ENCODE results near the gene OGG1. TPM values are rescaled to one million over a fixed set of nuclear protein-coding genes. Genes with fewer than 3 reads are reported as not detected.
"Not testable (repeated sequence)": the region's sequence is repeated elsewhere in the genome, so short reads cannot be mapped to it uniquely, and the experiment has no call there.

Gene OGG1
- total RNA-seq, 1 experiment from 2014 or later: 21.7 TPM

DNA sequence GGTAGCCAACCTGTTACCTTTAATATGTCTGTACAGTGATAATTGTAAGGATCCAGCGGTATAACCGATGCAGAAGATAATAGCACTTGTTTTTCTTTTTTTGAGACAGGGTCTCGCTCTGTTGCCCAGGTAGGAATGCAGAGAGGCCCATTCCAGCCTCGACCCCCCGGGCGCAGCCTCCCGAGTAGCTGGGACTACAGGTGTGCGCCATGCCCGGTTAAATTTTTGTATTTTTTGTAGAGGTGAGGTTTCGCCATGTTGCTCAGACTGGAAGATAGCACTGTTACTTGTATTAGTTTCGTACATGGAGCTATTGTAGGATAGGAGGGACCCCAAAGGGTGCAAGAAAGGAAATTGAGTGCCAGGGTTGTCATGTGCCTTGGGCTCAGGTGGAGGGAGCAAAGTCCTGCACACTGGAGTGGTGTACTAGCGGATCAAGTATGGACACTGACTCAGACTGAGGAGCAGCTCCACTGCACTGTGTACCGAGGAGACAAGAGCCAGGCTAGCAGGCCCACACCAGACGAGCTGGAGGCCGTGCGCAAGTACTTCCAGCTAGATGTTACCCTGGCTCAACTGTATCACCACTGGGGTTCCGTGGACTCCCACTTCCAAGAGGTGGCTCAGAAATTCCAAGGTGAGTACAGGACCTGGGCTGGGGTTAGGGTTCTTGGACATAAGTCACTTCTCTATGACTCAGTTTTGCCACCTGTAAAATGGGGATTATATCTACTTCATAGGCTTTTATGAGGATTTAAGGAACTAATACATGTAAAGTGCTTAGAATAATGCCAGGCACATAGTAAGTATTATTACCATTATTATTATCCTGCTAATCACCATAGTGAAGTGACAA, 1.0 kb downstream of the OGG1 start:
- no peak for DNase-seq (ENCODE audit: low read depth)

GRCh38 chr3:9754678-9755077, 4.9 kb downstream of the OGG1 start:
- in situ Hi-C loops (cut with HindIII; ENCODE audit: low pct_unique_long_range_greater_than_20kb, low sequenced_read_pairs): no loop called here

More for the DNA sequence above, 1.0 kb downstream of the OGG1 start:
- in situ Hi-C loops (cut with HindIII; ENCODE audit: low pct_unique_long_range_greater_than_20kb, low sequenced_read_pairs): no loop called here

GRCh38 chr3:9757427-9757826, 7.7 kb downstream of the OGG1 start:
- in situ Hi-C loops (cut with HindIII; ENCODE audit: low pct_unique_long_range_greater_than_20kb, low sequenced_read_pairs): no loop called here
- no peak for DNase-seq (ENCODE audit: low read depth)

More at GRCh38 chr3:9754678-9755077, 4.9 kb downstream of the OGG1 start:
- DNase-seq (ENCODE audit: low read depth): no peak

DNA sequence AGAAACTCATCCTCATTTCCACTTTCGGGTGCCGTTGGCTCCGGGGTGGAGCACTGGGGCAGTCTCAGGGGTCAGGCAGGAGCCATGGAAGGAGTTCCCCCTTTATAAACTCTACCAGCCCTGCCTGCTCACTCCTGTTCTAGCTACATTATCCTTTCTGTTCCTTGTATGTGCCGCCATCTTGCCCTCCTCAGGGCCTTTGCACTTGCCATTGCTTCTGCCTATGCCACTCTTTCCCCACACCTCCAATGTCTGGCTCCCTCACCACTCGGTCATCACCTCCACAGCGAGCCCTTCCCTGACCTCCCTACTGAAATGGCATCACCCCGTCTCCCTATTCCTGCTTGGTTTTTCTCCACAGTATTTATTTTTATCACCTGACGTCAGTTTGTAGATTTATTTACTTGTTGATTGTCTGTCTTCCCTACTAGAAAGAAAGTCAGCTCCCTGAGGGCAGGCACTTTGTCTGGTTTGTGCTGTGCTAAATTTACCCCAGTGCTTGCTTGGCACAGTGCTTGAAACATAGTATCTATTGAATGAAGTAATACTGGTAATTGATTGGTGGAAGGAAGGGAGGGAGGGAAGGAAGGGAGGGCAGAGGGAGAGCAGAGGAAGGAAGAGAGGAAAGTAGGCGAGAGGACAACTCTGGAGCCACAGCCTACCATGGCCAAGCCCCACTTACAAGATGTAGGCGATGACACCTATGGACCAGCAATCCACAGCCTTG, 11.2 kb downstream of the OGG1 start:
- in situ Hi-C loops (cut with HindIII; ENCODE audit: low pct_unique_long_range_greater_than_20kb, low sequenced_read_pairs): no loop called here
- no peak for DNase-seq (ENCODE audit: low read depth)

DNA sequence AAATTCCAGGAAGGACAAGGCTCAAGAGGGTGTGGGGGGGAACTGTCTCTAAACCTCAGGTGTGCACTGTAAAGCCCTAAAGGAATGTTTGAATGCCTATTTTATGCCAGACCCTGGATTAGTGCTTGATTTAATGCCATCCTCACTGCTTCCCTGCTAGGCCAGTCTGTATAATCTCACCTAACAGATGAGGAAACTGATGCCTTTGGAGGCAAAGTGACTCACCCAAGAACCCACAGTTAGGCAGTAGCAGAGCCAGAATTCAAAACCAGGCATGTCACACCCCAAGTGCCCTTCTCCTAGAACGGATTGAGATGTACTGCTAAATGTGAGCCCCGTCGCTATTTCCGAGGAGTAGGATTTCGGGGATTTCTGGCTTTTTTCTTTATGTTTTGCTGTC, 12.2 kb downstream of the OGG1 start:
- in situ Hi-C loops (cut with HindIII; ENCODE audit: low pct_unique_long_range_greater_than_20kb, low sequenced_read_pairs): no loop called here
- no peak for DNase-seq (ENCODE audit: low read depth)

- no peak for DNase-seq (ENCODE audit: low read depth)
- in situ Hi-C loops (cut with HindIII; ENCODE audit: low pct_unique_long_range_greater_than_20kb, low sequenced_read_pairs): no loop called here
Measured at GRCh38 chr3:9762871-9763270, 13.1 kb downstream of the OGG1 start.

DNA sequence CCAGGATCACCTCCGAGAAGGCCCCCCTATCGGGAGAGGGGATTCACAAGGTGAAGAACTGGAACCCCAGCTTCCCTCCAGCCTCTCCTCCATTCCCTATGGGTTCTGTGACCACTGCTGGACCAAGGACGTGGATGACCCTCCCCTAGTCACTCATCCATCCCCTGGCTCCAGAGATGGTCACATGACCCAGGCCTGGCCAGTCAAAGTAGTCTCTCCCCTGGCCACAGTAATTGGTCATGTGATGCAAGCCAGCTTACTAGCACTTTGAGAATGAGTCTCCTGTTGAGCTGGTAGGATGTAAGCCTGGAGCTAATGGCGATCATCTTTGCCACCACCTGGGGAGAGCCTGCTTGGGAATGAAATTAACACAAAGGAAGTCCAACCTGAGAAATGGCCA, 16.1 kb downstream of the OGG1 start:
- no peak for DNase-seq (ENCODE audit: low read depth)
- in situ Hi-C loops (cut with HindIII; ENCODE audit: low pct_unique_long_range_greater_than_20kb, low sequenced_read_pairs): no loop called here

- no peak for DNase-seq (ENCODE audit: low read depth)
- in situ Hi-C loops (cut with HindIII; ENCODE audit: low pct_unique_long_range_greater_than_20kb, low sequenced_read_pairs): no loop called here
Measured at GRCh38 chr3:9767418-9767817, 17.7 kb downstream of the OGG1 start.

GRCh38 chr3:9768141-9768775, 18.5 kb downstream of the OGG1 start:
- DNase-seq (ENCODE audit: low read depth): no peak
- in situ Hi-C loops (cut with HindIII; ENCODE audit: low pct_unique_long_range_greater_than_20kb, low sequenced_read_pairs): no loop called here

DNA sequence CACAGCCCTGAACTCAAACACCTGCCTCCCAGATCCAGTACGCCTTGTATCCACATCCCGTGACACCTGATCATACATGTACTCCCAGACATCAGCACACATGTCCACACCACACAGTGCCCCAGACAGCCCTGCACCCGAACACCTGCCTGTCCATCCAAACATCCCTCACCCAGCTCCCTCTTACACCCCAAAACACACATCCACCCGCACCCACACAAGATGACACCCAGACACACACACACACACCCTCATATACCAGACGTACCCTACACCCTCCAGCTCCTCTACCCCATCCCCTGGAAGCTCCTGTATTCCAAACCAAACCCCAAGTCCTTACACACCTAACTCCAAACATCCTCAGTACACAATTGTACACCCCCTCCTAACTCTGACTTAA, 19.3 kb downstream of the OGG1 start:
- no peak for DNase-seq (ENCODE audit: low read depth)
- in situ Hi-C loops (cut with HindIII; ENCODE audit: low pct_unique_long_range_greater_than_20kb, low sequenced_read_pairs): no loop called here

DNA sequence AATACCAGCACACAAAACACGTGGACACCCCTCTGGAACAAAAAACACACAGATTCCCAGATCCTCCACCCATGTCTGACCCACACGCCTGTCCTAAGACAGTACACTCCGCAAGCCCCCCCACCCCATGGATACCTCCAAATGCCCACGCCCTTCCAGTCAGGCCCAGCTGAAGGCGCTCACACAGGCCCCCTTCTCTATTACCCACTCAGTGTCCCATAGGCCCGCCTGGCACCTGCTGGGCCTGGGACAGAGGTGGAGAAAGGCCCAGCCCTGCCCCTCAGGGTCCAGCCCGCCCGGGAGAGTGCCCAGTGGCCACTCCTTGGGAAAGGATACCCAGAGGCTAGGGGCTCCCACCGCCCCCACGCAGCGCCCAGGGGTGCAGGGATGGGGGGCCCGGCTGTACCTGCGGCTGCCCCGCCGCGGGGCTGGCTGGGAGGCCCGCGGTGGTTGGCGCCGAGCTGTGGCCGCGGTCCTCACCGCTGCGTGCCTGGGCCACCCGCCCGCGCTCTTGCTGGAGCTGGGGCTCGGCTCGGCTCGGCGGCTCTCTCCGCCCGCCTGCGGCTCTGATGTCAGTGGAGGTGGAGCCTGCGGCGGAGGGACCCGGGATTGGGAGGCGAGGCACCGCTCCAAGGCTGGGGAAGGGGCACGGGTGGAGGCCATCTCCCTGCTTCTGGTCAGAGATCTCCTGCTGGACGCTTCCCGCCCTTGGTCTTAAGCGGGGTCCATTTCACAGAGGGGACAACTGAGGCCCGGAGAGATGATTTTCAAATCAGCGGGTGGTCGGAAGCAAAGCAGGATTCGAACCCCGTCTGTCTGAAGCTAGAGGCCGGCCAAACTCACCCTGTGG, 19.9 kb downstream of the OGG1 start, which contains the start of gene CAMK1:
CAMK1 (minus strand) TSS at position 522 of the 850 bp plus-strand sequence. CDS start 2,198 bp downstream, outside the sequence.
- in situ Hi-C loops (cut with HindIII; ENCODE audit: low pct_unique_long_range_greater_than_20kb, low sequenced_read_pairs): no loop called here
- peak; percentile 50 for DNase-seq (ENCODE audit: low read depth)

DNA sequence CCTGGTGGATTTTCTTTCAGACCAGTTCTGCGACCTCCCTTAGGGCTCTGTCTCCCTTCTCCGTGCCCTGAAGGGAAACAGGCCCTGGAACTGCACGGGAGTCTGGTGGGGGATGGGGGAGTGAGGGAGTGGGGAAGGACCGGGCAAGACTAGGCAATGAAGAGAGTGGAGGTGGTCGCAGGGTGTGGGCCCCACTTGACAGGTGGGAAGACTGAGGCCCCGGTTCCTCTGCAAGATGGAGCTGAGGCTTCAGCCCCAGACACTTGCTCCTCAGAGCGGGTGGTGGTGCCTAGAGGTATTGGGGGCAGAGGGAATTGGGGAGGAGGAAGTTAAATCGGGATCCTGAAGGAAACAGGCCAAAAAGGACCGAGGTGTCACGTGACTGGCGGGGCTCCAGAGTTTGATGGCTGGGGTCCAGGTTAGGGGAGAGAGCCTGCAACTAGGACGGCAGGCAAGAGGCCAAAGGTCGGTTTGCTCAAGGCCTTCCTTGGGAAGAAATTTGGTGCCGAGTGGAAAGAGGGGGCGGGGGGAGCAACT, 20.6 kb downstream of the OGG1 start:
- in situ Hi-C loops (cut with HindIII; ENCODE audit: low pct_unique_long_range_greater_than_20kb, low sequenced_read_pairs): no loop called here
- no peak for DNase-seq (ENCODE audit: low read depth)

- DNase-seq (ENCODE audit: low read depth); in situ Hi-C loops (cut with HindIII; ENCODE audit: low pct_unique_long_range_greater_than_20kb, low sequenced_read_pairs): not testable (repeated sequence)
Measured at GRCh38 chr3:9771007-9771406, 21.3 kb downstream of the OGG1 start.

GRCh38 chr3:9776896-9777693, 27.3 kb downstream of the OGG1 start:
- DNase-seq (ENCODE audit: low read depth): no peak
- in situ Hi-C loops (cut with HindIII; ENCODE audit: low pct_unique_long_range_greater_than_20kb, low sequenced_read_pairs): no loop called here

DNA sequence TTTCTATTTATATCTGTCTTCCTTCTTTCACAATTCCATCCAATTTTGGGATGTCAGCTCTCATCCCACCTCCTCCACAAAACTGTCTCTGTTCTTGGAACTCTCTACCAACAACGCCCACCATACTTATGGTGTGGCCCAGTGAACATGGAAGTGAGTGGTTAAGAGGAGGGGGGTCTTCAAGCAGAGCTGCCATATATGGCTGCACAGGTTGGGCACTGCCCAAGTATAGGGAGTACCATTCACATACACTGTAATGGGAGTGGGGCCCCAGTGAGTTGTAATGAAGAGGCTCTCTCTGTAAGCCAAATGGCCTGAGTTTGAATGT, 27.9 kb downstream of the OGG1 start:
- no peak for DNase-seq (ENCODE audit: low read depth)
- in situ Hi-C loops (cut with HindIII; ENCODE audit: low pct_unique_long_range_greater_than_20kb, low sequenced_read_pairs): no loop called here

DNA sequence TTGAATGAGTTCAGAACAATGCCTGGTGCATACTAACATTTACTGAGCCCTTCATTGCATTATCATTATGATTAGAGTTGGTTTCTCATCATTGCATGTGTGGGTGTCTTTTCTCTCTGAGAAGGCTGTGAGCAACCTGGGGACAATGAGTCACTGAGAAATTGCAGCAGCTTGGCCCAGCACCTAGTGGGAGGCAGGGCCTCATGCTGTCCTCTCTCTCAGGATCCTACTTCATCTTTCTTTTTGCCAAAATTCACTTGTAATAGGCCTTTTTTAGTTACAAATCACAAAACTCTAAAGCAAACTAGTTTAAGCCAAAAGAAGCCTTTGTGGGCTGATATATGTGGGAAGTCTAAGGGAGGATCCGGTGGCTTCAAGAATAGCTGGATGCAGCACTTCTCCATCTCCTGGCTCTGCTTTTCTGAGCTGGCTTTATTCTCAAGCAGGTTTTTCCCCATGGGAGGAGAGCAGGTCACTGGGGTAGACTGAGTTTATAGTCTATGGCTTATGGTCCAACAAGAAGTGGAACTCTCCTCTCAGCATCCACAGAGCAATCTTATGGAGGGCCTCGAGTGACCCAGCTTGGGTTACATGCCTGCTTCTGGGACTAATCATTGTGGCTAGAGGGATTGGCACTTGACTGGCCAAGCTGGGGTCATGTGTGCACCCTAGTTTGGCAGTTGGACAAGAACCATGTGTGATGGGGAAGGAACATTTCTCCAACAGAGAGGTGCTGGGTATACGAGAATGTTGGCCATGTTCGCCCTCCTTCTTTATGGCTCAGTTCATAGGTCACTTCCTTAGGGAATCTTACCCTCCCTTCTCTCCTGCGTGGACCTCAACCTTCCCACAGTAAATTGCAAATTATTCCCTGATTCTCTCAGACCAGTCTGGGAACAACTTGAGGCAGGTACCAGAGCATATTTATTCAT, 28.7 kb downstream of the OGG1 start:
- in situ Hi-C loops (cut with HindIII; ENCODE audit: low pct_unique_long_range_greater_than_20kb, low sequenced_read_pairs): no loop called here
- DNase-seq (ENCODE audit: low read depth): no peak

Measured in Caki2 (cell line).